Endometrial microvascular endothelial cells (primary cell): ENCODE data around the gene INPP5A. TPM values are rescaled to one million over a fixed set of nuclear protein-coding genes. Genes with fewer than 3 reads are reported as not detected.
"Not testable (repeated sequence)": the region's sequence is repeated elsewhere in the genome, so short reads cannot be mapped to it uniquely, and the experiment has no call there.

Source experiments
- in situ Hi-C: cut with HindIII; loops from 2 replicates; pipeline ENCODE4 v1.10.0; 2017; ENCODE audit warnings: low sequenced_read_pairs, low pct_unique_long_range_greater_than_20kb; ENCODE audit errors: inconsistent ontology term
- total RNA-seq: library from RNA; depleted of rRNA; stranded (reverse); fragments of >200 nt; gene quantifications from one replicate; pipeline ENCODE4 v1.2.3, GENCODE V29; 2015; ENCODE audit errors: inconsistent ontology term

INPP5A gene
- total RNA-seq, 1 donor from 2014 or later: 21.1 TPM

GRCh38 chr10:132698761-132699391, 161.3 kb downstream of the INPP5A start:
- in situ Hi-C loops: no loop called here

GRCh38 chr10:132699411-132700155, 162.0 kb downstream of the INPP5A start:
- in situ Hi-C loops: no loop called here

- in situ Hi-C loops: no loop called here
Observed at GRCh38 chr10:132700156-132701098, 162.8 kb downstream of the INPP5A start.

GRCh38 chr10:132701099-132701845, 163.7 kb downstream of the INPP5A start:
- in situ Hi-C loops: no loop called here

GRCh38 chr10:132701846-132702190, 164.2 kb downstream of the INPP5A start:
- in situ Hi-C loops: no loop called here

- in situ Hi-C loops: no loop called here
Observed at GRCh38 chr10:132702601-132703418, 165.2 kb downstream of the INPP5A start.

- in situ Hi-C loops: no loop called here
Observed at GRCh38 chr10:132703419-132704007, 165.9 kb downstream of the INPP5A start.

- in situ Hi-C loops: no loop called here
Observed at GRCh38 chr10:132704008-132704814, 166.6 kb downstream of the INPP5A start.

- in situ Hi-C loops: not testable (repeated sequence)
Observed at GRCh38 chr10:132704815-132705064, 167.2 kb downstream of the INPP5A start.

- in situ Hi-C loops: no loop called here
Observed at GRCh38 chr10:132705173-132705572, 167.6 kb downstream of the INPP5A start.

GRCh38 chr10:132705943-132706342, 168.4 kb downstream of the INPP5A start:
- in situ Hi-C loops: no loop called here

GRCh38 chr10:132706701-132707100, 169.1 kb downstream of the INPP5A start:
- in situ Hi-C loops: no loop called here

GRCh38 chr10:132707121-132707775, 169.7 kb downstream of the INPP5A start:
- in situ Hi-C loops: no loop called here

- in situ Hi-C loops: no loop called here
Observed at GRCh38 chr10:132707776-132708171, 170.2 kb downstream of the INPP5A start.

GRCh38 chr10:132708441-132708840, 170.9 kb downstream of the INPP5A start:
- in situ Hi-C loops: no loop called here

- in situ Hi-C loops: no loop called here
Observed at GRCh38 chr10:132708936-132709335, 171.3 kb downstream of the INPP5A start.

GRCh38 chr10:132709471-132709951, 171.9 kb downstream of the INPP5A start:
- in situ Hi-C loops: no loop called here
